HG02623 (cell line): Measurements from ENCODE around the gene ELMOD3.
"Not testable (repeated sequence)": the region's sequence is repeated elsewhere in the genome, so short reads cannot be mapped to it uniquely, and the experiment has no call there.

ENCODE experiments used
- ATAC-seq: cut with Tn5 transposase; IDR thresholded peaks from one replicate; pipeline ENCODE4 v1.9.1; 2021; ENCODE audit warnings: moderate library complexity; ENCODE audit not compliant: unreplicated experiment

ELMOD3 gene

DNA sequence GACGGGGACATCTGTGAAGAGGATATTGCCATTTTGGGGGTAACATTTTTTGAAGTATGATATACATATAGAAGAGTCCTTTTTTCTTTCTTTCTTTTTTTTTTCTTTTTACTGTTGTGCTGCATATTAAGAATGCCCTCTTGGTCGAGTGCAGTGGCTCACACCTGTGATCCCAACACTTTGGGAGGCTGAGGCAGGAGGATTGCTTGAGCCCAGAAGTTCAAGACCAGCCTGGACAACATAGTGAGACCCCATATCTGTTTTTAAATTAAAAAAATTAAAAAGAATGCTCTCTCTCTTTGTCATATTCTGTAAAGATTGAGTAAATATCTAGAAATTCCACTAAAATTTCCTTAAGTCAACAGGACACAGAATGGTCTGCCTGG, 67.5 kb downstream of the ELMOD3 start:
- no peak for ATAC-seq

DNA sequence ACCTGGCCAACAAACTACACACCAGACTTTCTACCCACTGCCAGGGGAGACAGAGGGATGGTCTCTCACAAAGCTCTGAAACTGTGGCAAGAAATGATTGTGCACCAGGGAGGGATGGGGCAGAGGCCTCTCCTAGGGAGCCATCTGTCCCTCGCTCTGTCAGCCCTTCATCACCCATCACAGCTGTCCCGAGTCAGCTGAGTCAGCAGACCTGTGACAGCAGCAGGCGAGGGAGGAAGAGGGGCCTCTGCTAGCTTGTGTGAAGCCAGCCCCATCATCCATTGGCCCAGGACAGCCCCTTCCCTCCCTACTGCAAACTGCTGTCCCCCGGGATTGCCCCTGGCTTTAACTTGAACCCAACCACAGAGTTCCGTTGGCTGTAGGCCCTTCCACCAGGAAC, 69.0 kb downstream of the ELMOD3 start:
- ATAC-seq = no peak

DNA sequence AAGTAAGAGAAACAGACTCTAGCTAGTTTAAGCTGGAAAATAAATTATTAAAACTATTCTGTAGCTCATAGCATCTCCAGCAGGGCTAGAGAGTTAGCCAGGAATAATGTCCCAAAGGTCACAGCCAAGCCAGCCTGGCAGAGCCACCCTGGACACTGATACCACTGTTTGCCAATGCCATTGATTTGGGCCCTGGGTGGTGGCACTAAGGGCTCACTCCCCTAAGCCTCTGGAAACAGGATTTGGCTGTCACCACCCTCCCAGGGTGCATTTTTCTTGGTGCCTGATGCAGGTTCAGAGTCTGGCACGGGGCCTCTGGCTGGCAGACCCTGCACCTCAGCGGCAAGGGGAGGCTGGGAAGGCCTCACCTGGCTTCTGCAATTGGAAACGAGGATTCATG, 71.0 kb downstream of the ELMOD3 start:
- no peak for ATAC-seq

DNA sequence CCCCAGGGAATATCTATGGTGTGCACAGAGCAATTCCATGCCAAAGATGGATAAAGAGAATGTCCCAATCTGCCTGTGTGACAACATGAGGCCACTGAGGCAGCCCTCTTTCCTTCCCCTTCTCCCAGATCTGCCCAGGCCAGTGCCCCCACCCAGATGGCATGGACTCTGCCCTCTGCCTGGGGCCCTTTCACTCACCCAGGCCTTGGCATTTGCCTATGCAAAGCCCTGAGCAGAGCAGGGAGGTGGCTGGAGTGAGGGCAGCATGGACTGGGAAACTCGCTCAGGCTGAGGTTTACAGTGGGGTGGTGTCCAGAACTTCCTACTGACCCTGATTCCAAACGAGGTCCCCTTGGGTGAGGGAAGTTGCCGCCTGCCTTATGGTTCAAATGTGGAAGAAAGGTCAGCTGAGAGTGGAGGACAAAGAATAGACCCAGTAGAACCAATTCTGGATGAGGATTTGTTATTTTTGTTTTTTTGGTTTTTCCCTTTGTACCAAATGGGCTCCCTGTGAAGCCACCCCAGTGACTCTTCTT, 72.8 kb downstream of the ELMOD3 start:
- ATAC-seq = no peak

DNA sequence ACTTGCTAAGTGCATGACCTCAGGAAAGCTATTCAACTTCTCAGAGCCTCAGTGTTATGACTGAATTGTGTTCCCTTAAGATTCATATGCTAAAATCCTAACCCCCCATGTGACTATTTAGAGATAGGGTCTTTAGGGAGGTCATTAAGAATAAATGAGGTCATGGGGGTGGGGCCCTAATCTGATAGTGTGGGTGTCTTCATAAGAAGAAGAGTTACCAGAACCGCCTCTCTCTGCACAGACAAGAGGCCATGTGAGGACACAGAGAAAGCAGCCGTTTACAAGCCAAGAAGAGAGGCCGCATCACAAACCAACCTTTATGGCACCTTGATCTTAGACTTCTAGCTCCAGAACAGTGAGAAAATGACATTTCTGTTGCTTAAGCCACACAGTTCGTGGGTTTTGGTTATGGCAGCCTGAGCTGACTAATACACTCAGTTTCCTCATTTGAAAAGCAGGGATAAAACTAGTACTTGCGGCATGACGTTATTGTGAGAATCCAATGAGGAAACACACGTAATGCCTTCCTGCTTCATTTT, 73.8 kb downstream of the ELMOD3 start:
- no peak for ATAC-seq

DNA sequence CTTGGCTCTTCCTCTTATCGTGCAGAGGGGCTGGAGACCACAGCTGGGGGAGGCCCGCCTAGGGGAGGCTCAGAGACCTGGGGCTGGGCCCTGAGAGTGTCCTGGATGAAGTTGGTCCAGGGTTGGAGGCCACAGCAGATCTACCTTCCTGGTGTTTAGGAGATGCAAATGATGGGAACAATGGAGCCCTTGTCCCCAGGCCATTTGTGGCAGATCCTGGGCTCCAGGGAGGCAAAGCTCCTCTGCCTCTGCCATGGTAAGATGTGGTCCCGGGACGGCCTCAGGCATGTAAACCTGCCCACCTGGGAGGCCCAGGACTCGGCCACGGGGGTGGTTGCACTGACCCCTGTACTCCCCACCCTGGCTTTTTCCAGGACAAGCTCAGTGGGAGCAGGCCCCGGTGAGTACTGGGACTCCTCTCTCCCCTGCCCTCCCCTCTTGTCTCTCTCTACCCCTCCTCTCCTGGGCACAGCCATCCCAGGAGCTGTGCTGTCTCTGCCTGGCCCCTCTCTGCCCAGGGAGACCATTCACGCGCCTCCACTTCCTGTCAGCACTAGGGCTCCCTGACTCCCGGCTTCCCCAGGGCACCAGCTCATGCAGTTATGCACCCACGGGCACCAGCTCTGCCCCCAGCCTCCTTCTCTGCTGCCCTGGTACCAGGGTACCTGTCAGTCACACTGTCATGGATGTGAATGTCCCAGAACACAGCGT, 74.8 kb downstream of the ELMOD3 start:
- no peak for ATAC-seq

DNA sequence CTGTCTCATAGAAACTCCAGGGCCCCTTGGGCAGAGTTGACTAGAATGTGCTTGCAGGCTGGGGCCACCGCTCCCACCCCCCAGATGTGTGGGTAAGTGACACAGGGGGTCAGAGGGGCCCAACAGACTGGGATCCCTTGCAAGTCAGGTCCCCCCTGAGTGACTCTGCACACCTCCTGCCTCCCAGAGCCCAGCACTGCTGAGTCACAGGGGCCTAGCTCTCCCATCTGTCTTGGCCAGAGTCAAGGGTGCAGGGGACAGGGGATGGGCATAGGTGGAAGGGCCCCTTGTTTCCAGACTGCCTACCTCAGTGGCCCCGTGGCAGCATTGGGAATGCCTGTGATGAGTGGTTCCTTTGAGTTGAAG, 75.3 kb downstream of the ELMOD3 start:
- ATAC-seq = no peak

DNA sequence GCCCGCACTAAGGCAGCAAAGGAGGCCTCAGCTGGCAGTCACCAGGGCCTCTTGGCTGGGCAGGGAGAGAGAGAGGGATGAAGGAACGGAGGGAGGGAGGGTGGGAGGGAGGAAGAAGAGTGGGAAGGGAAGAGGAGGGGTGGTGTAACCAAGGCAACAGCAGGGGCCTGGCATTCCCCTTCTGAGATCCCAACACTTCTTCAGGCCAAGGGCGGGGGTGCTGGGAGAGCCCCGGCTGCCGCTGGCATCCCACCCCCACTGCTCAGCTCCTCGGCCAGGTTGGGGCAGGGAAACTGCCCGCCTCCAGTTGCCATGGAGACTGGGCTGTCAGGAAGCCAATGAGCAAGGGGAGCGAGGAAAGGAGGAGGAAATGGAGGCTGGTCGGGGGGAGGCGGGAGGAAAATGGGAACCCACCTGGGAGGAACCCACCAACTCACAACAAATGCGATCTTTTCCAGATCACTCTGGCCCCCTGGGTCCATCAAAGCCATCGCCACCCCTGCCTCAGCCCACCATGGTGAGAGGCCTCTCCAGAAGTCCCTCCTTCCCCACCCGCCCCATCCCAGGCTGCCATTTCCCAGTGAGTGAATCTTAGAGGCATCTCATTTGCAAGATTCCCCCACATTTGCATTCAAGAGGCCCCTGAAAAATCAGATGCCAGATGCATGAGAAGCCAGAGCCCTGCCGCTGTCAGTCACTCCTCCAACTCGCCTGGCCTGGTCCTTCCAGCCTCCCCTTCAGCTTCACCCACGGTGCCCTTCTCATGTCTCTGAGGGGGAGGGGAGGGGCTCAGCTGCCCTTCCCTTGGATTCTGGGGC, 76.4 kb downstream of the ELMOD3 start:
- no peak for ATAC-seq

DNA sequence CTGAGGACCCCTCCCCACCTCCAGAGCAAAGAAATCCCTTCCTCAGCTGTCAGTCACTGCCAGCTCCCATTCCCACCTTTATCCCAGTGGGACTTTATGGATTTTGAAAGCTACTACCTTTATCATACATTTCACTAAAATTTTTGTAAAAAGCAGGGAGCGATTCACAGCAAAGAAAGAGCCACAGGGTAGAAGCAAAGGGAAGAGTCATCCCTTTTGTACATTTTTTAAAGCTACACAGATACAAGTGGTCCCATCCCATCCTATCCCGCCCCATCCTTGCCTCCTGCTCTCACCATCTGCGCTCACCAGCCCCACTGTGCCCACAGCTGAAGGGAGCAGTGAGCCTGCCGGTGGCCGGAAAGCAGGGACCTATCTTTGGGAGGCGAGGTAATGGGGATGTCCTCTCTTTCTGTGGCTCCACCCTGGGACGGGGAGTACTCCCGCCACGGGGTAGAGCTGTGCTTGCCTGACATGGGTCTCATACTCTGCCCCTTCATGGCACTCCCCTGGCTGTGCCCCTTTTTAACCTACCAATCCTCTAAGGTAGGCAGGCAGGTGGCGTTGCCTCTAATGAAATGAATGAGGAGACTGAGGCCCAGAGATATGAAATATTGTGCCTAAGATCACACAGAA, 77.1 kb downstream of the ELMOD3 start:
- no peak for ATAC-seq

DNA sequence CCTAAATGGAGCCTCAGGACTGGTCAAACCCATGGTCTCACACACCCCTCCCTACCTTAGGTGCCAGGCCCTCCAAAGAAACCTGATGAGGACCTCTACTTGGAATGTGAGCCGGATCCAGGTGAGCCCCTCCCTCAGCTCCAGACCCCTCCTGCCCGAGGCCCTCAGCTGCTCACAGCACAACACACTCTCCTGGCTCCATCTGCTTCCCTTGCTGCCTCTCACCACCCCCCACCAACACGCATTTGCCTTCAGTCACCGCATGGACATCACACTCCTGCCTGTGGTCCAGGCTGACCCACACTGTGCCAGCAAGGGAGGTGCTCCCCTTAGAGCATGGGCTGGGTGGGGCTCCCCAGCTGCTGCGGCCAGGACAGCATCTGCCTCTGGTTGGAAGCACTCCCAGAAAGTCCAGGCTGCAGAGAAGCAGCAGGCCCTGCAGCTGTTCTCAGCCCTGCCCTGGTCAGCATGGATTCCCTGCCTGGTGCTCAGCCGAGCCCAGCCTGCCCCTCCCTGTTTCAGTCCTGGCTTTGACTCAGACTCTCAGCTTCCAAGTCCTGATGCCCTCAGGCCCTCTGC, 79.0 kb downstream of the ELMOD3 start:
- no peak for ATAC-seq

DNA sequence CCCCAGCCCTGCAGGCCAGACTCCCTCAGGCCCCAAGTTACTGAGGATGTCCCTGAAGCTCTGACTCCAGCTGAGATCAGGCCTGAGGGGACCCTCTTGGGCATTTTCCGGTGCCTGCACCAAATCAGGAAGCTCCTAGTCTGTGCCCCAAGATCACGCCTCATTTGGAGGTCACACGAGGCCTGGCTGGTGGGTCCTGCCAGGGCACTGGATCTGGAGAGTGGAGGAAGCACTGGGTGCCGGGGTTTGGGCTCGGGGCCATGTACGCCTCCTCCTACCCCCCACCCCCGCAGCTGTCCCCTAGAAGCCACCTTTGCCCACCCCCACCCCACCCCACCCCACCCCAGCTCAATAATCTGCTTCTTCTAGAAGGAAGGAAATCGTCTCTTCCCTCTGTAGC, 80.1 kb downstream of the ELMOD3 start:
- ATAC-seq = no peak

DNA sequence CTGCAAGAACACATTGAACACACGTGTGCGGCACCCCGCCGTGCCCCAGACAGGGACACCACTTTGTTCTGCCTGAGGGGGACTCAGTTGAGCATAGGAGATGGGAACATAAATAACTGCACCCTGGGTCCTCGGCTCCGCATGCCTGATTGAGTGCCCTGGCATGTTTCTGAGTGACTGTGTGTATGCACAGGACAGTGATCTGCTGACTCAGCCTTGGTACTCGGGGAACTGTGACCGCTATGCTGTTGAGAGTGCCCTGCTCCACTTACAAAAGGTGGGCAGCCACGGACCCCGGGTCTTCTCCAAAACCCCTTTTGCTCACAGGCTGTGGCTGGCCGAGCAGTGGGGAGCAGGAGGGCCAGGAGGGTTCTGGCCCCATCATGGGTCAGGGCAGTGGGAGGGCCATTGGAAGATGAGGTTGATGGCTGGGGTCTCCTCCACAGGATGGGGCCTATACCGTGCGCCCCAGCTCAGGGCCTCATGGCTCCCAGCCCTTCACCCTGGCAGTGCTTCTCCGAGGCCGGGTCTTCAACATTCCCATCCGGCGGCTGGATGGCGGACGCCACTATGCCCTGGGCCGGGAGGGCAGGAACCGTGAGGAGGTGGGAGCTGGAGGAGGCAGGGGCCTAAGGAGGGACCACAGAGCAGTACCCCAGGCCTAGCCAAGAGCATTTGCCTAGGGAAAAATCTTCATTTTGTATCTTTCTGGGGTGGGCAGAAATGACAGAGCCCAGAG, 80.8 kb downstream of the ELMOD3 start:
- ATAC-seq = no peak

DNA sequence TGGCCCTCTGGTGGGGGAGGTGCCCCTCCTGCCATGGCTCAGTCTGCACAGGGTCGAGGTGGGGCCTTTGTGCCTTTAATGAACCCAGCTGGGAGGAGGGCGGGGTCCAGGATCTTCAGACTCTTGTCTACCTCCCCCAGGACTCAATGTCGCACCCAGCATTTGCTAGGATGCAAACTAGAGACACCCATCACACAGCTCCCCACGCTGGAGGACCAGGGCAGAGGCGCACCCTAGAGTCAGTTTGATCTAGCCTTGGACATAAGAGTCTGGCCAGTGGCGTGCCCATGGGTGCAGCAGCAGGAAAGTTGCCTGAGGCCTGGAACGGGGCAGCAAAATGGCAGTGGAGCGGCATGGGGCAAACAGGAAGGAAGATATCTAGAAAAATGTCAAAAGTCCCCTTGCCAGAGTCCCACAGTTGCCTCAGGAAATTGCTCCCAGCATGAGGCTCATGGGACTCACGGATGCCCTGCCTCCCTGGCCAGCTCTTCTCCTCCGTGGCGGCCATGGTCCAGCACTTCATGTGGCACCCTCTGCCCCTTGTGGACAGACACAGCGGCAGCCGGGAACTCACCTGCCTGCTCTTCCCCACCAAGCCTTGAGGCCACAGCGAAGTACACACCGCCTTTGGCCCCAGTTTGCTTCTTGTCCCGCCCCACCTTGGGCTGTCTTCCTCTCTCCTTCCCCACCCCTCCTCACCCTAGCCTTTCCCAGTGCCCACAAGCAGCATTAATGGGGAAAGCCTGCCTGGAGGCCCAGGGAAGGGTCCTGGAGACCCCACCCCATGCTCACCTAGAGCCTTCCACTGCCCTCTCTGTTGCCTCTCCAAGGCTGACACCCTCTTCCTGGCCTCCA, 81.6 kb downstream of the ELMOD3 start:
- no peak for ATAC-seq

DNA sequence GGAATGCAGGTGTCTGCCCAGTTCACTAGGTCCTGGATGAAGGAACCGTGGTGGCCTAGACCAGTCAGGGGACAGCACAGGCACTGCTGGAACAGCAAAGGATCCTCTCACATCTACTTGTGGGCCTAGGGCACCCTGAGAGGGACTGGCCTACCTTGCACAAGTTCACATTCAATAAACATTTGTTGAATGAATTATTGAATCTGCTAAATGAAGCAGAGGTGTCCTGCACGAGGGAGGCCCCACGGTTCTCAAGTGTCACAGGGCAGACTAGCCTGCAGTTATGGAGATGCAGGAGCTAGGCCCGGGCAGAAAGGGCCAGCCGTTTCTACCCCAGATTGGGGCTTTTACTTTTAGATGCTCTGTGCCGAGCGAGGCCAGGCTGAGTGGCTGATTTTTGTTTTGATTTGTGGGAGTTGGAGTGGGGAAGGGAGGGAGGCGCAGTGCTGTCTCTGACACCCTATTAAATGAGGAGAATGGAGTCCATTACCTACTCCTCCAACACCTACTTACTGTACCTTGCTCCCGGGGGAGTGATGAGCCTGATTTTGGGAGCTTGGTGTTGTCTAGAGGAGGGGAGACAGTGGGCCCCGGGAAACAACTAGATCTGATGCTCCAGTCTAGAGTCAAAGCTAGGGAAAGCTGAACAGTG, 82.4 kb downstream of the ELMOD3 start:
- no peak for ATAC-seq

DNA sequence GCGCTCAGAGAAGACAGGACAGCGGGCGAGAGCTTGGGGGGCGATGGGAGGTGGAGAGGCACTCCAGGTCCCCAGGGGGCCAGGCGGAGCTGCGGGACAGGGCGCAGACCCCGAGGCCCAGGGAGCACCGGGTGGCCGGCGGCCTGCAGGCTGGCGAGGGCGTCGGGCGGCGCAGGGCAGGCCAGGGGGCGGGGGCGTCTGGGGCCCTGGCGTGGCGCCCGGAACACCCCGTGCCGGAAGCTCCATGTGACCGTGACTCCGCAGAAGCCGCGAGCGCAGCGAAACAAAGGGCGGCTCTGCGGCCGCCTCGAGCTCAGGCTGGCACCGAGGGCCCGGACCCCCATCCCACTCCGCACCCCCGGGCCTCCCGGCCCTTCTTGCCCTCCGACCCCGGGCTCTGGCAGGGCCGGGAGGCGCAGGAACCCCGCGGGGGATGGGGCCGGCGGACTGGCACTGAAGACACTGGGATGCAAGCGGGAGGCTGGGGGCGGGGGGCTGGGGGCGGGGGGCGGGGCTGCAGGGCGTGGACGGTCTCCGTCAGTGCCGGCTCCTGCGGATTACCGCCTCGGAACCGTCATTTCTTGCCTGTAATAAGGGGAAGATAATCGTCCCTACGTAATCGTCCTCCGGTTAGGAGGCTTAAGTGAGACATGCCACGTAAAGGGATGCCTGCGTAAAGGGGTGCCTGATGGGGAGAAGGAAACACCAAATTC, 83.1 kb downstream of the ELMOD3 start:
- peak; percentile 85 for ATAC-seq

DNA sequence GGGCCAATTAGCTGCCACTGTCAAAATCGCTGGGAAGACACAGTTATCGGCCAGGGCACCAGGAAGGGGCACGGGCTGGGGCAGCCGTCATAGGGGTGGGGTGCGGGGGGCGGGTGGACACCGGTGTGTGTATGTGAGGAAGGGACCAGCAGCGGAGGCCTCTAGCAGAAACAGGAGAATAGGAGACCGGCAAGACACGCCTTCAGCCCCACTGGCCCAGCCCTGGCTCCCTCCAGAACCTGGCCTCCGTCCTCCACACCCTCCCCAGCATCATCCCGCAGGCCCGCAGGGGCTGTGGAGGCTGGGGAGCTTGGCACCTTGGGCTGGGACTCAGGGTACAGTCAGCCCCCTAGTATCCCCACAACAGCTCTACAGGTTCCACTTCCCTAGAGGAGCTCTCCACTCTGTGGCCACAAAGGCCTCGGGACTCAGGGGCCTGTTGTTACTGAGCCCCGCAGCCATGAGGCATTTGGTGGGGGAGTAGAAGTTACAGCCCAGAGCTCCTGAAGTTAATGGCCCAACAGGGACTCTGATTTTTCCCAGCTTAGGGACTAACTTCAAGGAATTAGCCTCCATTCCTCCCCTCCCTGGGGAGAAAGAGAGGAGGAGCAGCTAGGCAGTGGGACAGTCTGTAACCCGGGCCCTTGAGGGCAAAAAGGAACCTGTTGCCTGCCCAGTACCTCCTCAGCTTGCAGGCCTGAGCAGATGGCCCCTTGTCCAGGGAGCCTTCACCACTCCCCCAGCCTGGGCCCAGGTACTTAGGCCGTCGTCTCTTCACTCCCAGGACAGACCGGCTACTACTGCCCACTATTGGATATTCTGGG, 83.8 kb downstream of the ELMOD3 start:
- no peak for ATAC-seq

DNA sequence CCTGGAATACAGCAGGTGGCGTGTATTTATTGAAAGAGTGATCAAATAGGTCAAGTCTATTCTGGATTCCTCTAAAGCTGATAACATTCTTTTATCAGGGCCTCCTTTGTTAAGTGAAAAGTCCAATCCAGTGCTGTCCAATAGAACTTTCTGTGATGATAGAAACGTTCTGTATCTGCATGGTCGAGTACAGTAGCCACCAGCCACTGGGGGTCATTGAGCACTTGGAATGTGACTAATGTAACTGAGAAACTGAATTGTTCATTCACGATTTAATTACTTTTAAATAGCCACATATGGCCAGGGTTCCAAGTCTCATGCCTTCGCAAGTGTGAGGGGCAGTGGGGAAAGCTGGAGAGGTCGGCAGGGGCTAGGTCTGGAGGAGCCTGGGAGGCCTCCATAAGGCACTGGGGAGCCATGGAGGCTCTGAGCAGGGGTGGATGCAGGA, 84.5 kb downstream of the ELMOD3 start:
- ATAC-seq = no peak

DNA sequence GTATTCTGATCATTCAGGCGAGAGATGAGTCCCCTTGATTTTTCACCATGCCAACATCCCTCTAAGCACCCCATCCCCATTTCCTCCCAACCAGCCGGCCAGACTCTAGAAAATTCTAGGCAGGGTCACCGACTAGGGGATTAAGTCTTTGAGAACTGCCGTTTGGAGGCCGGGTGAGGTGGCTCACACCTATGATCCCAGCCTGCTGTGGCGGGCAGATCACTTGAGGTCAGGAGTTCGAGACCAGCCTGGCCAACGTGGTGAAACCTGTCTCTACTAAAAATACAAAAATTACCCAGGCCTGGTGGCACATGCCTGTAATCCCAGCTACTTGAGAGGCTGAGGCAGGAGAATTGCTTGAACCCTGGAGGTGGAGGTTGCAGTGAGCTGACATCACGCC, 85.0 kb downstream of the ELMOD3 start:
- not testable (repeated sequence) for ATAC-seq
